Upper lobe of left lung (tissue), 4 donors: Measurements from ENCODE around the gene TMEM217.

Source experiments
- EP300 ChIP-seq, 4 donors: sonication (generic); formaldehyde crosslinking; IDR thresholded peaks; one replicate each; pipeline ENCODE4 v1.5.1; 2017; ENCODE audit warnings: antibody characterized with exemption in 4 of 4, control low read depth in 2 of 4
- POLR2A ChIP-seq, 4 donors: fragments of 450-650 bp; IDR thresholded peaks; one replicate each; pipeline ENCODE4 v1.5.1; 2016 to 2017; ENCODE audit warnings: antibody characterized with exemption in 4 of 4, mild to moderate bottlenecking in 2 of 4
- POLR2AphosphoS5 ChIP-seq, 2 donors: sonication (generic); formaldehyde crosslinking; IDR thresholded peaks; one replicate each; pipeline ENCODE4 v1.5.1; 2017; ENCODE audit warnings: antibody characterized with exemption in 2 of 2
- TF ChIP-seq, protein P1 (sequence below), 6 experiments: fragments of 450-650 bp in 4 of 6; fragments of 200-600 bp in 2 of 6; sonication (generic) in 2 of 6; IDR thresholded peaks; one replicate each; pipeline ENCODE4 v1.5.1; 2016 to 2019; ENCODE audit warnings: antibody characterized with exemption in 6 of 6

DNA sequence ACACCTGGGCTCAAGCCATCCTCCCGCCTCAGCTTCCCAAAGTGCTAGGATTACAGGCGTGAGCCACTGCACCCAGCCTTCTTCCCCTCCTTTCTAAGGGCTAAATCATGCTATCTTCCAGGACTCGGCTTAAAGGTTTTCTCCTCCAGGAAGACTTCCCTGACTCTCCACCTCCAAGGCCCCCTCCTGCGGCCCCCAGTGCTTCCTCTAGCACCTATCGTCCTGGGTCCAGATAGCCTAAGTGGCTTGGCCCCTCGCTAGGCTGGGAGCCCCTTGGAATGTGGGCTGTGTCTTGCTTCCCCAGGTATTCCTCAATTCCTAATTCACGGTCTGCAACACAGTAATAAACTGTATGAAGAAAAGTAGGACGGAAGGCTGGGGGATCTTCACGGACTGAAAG lies 51.3 kb downstream of the TMEM217 start:
- TF ChIP-seq POLR2A (IDR thresholded peaks at IDR 0.05) (no peak), EP300 (IDR thresholded peaks at IDR 0.05) (no peak), POLR2AphosphoS5 (IDR thresholded peaks at IDR 0.05) (no peak)
- TF ChIP-seq, protein P1, sequence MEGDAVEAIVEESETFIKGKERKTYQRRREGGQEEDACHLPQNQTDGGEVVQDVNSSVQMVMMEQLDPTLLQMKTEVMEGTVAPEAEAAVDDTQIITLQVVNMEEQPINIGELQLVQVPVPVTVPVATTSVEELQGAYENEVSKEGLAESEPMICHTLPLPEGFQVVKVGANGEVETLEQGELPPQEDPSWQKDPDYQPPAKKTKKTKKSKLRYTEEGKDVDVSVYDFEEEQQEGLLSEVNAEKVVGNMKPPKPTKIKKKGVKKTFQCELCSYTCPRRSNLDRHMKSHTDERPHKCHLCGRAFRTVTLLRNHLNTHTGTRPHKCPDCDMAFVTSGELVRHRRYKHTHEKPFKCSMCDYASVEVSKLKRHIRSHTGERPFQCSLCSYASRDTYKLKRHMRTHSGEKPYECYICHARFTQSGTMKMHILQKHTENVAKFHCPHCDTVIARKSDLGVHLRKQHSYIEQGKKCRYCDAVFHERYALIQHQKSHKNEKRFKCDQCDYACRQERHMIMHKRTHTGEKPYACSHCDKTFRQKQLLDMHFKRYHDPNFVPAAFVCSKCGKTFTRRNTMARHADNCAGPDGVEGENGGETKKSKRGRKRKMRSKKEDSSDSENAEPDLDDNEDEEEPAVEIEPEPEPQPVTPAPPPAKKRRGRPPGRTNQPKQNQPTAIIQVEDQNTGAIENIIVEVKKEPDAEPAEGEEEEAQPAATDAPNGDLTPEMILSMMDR (IDR thresholded peaks at IDR 0.05), result no peak
